Prostate gland (tissue), 2 donors: ENCODE data around the gene NDC80.
"Not testable (repeated sequence)": the region's sequence is repeated elsewhere in the genome, so short reads cannot be mapped to it uniquely, and the experiment has no call there.

Experiments used
- POLR2A ChIP-seq: fragments of 450-650 bp; IDR thresholded peaks from one replicate; pipeline ENCODE4 v1.6.1; 2016; ENCODE audit warnings: antibody characterized with exemption, mild to moderate bottlenecking
- POLR2AphosphoS5 ChIP-seq: sonication (generic); formaldehyde crosslinking; IDR thresholded peaks from one replicate; pipeline ENCODE4 v1.6.1; 2017; ENCODE audit warnings: antibody characterized with exemption
- TF ChIP-seq, protein P1 (sequence below), 4 experiments: fragments of 200-600 bp in 2 of 4; fragments of 450-650 bp in 2 of 4; sonication (generic) in 2 of 4; IDR thresholded peaks; 1 replicate in 3 of 4; 2 replicates in 1 of 4; pipeline ENCODE4 v1.5.1; 2016 to 2019; ENCODE audit warnings: antibody characterized with exemption in 4 of 4, mild to moderate bottlenecking in 2 of 4, moderate library complexity in 2 of 4

DNA sequence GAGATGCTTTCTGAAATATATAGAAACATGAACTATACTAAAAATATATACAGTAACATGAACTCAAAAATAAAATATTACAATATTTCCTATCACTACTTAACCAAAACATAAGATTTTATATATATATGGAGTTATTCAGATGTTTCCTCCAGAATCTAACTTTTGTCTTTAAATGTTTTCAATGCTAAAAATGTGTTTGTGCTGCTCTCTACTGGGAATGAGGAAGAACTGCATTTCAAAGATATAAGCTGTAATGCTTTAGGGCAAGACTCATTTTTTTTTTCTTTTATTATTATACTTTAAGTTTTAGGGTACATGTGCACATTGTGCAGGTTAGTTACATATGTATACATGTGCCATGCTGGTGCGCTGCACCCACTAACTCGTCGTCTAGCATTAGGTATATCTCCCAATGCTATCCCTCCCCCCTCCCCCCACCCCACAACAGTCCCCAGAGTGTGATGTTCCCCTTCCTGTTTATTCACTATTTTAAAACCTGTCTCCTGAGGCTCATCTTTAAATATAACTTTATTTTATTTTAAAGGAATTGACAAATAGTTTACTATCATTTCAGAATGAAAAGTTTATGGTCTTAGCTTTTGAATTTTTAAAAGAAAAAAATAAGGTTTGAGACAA lies 29.3 kb upstream of the NDC80 start:
- TF ChIP-seq POLR2AphosphoS5, POLR2A: not testable (repeated sequence)
- TF ChIP-seq, protein P1, sequence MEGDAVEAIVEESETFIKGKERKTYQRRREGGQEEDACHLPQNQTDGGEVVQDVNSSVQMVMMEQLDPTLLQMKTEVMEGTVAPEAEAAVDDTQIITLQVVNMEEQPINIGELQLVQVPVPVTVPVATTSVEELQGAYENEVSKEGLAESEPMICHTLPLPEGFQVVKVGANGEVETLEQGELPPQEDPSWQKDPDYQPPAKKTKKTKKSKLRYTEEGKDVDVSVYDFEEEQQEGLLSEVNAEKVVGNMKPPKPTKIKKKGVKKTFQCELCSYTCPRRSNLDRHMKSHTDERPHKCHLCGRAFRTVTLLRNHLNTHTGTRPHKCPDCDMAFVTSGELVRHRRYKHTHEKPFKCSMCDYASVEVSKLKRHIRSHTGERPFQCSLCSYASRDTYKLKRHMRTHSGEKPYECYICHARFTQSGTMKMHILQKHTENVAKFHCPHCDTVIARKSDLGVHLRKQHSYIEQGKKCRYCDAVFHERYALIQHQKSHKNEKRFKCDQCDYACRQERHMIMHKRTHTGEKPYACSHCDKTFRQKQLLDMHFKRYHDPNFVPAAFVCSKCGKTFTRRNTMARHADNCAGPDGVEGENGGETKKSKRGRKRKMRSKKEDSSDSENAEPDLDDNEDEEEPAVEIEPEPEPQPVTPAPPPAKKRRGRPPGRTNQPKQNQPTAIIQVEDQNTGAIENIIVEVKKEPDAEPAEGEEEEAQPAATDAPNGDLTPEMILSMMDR (IDR thresholded peaks at IDR 0.05): peak; percentile 25 to 63 (median 50)
